HG03060 (cell line): ENCODE data around the gene COPS6.

ENCODE experiments used
- ATAC-seq: cut with Tn5 transposase; IDR thresholded peaks from one replicate; pipeline ENCODE4 v1.9.1; 2021; ENCODE audit warnings: low read depth, moderate number of reproducible peaks; ENCODE audit not compliant: unreplicated experiment

The COPS6 gene

GRCh38 chr7:100100420-100101015 is 11.7 kb downstream of the COPS6 start:
- peak; percentile 34 for ATAC-seq

GRCh38 chr7:100101016-100101862 is 12.5 kb downstream of the COPS6 start, which contains the start of the genes AP4M1 and MCM7:
Gene AP4M1 (plus strand): TSS chr7:100101643. CDS start chr7:100101715, 72 bp downstream.
Gene MCM7 (minus strand): TSS chr7:100101397. CDS start chr7:100101294, 103 bp downstream.
- peak; percentile 62 for ATAC-seq

GRCh38 chr7:100102950-100103840 is 14.4 kb downstream of the COPS6 start:
- no peak for ATAC-seq

- no peak for ATAC-seq
Observed at GRCh38 chr7:100105534-100105933, 16.8 kb downstream of the COPS6 start.

- no peak for ATAC-seq
Observed at GRCh38 chr7:100106633-100107032, 17.9 kb downstream of the COPS6 start.

- ATAC-seq = no peak
Observed at GRCh38 chr7:100107125-100107737, 18.5 kb downstream of the COPS6 start.

GRCh38 chr7:100107890-100108289 is 19.1 kb downstream of the COPS6 start:
- ATAC-seq = no peak

- no peak for ATAC-seq
Observed at GRCh38 chr7:100109521-100110163, 20.9 kb downstream of the COPS6 start.

- ATAC-seq = no peak
Observed at GRCh38 chr7:100111156-100111555, 22.4 kb downstream of the COPS6 start.

GRCh38 chr7:100111914-100112313 is 23.1 kb downstream of the COPS6 start:
- no peak for ATAC-seq

- no peak for ATAC-seq
Observed at GRCh38 chr7:100115026-100115425, 26.3 kb downstream of the COPS6 start.

- no peak for ATAC-seq
Observed at GRCh38 chr7:100118388-100119071, 29.8 kb downstream of the COPS6 start.

- ATAC-seq = peak; percentile 68
Observed at GRCh38 chr7:100119072-100119969, 30.6 kb downstream of the COPS6 start, which contains the start of the genes CNPY4 and TAF6. Gene CNPY4 (plus strand): TSS chr7:100119634. CDS start chr7:100119745, 111 bp downstream. Gene TAF6 (minus strand): TSS chr7:100119358. CDS start chr7:100114209, 5,149 bp downstream.

GRCh38 chr7:100119970-100120732 is 31.4 kb downstream of the COPS6 start:
- ATAC-seq = no peak

- ATAC-seq = no peak
Observed at GRCh38 chr7:100120733-100121036, 31.9 kb downstream of the COPS6 start.

GRCh38 chr7:100122067-100122466 is 33.3 kb downstream of the COPS6 start:
- ATAC-seq = no peak

- no peak for ATAC-seq
Observed at GRCh38 chr7:100122568-100122967, 33.8 kb downstream of the COPS6 start.
